Forelimb muscle (tissue), 1 donor: Measurements from ENCODE around the gene CEBPG. TPM values are rescaled to one million over a fixed set of nuclear protein-coding genes. Genes with fewer than 3 reads are reported as not detected.

Source experiments
- DNase-seq: peaks from one replicate; pipeline ENCODE4 v3.0.0-alpha.2; 2013; ENCODE audit warnings: low read depth
- polyA plus RNA-seq: library from polyadenylated mRNA; unstranded; fragments of 120-200 nt; gene quantifications from one replicate; pipeline ENCODE4 v1.2.1, GENCODE V29; 2013; ENCODE audit not compliant: insufficient read length

CEBPG gene
- 19.4 TPM for polyA plus RNA-seq

DNA sequence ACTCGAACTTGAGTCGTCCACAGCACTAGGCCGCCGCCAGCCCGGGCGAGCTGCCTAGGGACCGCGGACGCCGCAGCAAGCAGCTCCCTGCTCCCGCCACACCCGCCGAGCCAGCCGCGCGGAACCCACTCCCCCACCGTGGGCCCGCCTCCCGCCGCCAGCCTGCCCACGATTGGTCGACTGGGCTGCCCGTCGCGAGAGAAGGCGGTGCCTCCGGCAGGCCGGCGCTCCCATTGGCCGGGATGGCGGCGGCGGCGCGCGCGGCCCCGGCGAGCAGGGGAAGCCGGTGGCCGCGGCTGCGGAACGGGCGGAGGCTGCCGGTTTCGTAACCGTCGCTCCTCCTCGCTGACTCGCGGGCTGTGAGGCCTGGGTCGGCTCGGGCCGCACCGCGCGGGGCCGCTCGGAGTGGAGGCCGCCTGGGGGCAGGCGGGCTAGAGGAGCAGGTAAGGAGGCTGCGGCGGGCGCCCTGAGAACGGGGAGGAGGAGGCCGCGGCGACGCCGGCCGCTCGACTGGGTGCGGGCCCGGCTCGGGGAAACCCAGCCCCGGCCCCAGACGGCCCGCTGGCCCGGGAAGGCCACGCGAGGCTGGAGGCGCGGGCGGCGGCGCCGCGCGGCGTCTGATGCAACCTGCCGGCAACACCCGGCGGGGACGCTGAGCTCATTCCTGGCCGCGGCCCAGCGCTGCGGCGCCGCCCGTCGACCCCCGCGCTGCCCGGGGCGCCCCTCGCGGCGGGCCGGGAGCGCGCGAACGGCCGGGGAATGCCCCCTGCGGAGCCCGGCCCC is at the start of gene CEBPG:
Gene CEBPG (plus strand): TSS at position 257 of the 783 bp plus-strand sequence. CDS start 5,531 bp downstream, outside the sequence.
- DNase-seq = peak; percentile 51

DNA sequence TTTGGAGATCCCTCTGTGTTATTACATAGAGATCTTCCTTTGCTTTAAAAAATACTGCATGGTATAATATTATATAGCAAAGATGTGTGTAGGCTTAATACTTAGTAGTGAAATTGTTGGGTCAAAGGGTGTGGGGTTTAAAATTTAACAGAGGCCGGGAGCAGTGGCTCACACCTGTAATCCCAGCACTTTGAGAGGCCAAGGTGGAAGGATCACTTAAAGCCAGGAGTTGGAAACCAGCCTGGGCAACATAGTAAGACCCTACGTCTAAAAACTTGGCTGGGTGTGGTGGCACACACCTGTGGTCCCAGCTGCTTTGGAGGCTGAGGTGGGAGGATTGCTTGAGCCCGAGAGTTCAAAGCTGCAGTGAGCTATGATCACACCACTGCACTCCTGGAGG is 48.9 kb upstream of the CEBPG start:
- no peak for DNase-seq

DNA sequence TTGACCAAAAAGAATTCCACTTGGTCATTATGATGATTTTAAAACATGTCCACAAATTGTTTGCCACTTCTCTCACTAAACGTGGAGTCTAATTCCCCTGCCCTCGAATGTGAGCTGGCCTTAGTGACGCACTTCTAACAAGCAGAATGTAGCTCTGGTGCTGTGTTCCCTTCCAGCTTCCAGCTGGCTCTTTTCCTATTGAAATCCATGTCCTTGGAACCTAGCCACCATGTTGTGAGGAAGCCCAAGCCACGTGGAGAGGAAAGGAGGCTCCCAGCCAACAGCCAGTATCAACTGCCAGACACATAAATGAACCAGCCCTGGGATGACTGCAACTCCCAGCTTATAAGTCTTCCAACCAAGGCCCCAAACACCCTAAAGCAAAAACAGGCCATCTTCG is 47.6 kb upstream of the CEBPG start:
- DNase-seq = peak; percentile 64

DNA sequence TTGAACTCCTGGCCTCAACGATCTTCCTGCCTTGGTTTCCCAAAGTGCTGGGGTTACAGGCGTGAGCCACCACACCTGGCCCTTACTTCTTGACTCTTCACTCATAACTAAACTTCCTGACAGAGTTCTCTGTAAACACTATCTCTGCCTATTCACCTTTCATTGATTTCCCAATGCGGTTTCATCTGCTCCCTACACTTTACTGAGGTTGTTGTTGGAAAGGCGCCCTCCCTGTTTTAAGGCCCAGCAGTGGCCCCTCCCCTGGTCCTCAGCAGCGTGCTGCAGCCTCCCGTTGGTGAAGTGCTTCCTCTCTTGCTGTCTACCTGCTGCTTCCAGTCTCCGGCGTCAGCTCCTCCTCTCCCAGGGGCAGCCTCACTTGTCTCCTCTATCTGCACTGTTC is 44.4 kb upstream of the CEBPG start:
- DNase-seq = no peak

DNA sequence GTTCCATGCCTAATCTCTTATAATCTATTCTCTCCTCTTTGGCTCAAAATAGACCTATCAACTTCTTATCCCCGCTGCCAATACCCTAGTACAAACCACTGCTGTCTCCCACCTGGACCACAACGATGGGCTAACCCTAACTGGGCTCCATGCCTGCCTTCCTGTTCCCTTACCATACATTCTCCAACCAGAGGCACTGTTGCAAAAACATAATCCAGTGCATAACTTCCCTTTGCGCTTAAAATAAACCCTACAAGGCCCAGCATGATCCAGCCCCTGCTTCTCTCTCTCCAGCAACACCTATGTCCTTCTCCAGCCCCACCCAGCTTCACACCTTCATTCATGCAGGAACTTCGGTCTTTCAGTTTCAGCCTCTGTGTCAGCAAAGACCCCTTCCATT is 43.8 kb upstream of the CEBPG start:
- DNase-seq = no peak

DNA sequence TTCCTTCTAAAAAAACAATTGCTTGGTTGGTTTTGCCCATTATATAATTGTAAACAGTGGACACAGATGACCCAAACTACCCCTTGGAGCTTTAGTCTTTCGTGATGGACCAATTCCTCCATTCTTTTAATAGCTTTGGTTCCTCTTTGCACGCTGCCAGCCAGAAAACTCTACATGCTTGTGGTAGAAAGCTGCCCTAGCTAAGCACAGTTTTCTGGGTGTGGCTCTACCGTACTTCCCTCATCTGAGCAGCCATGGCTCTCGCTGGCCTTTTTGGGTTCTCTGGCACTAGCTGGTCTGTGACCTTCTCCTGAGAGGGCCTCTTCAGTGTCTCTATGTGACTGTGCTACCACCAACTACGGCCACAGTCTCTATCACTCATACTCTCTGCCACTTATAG is 41.3 kb upstream of the CEBPG start:
- no peak for DNase-seq

DNA sequence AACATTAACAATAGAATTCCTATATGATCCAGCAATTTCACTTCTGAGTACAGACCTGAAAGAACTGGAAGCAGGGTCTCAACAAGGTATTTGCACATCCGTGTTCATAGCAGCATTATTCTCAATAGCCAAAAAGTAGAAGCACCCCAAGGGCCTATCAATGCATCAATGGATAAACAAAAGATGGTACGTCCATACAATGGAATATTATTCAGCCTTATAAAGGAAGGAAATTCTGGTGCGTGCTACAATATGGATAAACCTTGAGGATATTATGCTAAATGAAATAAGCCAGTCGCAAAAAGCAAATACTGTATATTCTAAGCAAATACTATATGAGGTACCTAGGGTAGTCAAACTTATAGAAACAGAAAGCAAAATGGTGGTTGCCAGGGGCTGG is 40.4 kb upstream of the CEBPG start:
- DNase-seq = no peak

DNA sequence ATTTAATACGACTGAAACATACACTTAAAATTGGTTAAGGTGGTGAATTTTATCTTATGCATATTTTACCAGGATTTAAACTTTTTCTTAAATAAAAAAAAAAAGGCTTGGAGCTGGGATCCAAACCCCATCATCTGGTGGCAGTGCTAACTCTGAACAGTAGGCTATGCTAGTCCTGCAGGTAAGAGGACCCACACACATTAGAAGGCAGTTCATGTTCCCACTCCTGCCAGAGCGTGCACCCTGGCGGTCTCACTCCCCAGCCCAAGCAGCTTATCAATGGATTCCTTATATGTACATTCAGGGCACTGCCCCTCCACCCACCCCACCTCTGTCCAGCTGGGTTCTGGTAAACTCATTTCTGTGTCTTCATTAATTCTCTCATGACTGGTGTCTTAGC is 39.9 kb upstream of the CEBPG start:
- DNase-seq = no peak

DNA sequence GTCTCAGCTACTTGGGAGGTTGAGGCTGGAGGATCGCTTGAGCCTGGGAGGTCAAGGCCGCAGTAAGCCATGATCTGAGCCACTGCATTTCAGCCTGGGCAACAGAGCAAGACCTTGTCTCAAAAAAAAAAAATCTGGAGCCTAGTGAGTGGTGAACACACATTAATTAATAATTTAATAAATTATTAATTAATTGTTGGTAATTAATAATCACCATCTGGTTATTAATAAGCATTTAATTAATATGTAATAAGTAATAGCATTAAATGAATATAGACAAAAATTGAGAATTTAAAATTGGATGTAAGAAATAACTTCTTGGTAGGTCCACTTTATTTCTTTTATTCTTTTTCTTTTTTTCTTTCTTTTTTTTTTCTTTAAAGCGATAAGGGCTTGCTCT is 39.2 kb upstream of the CEBPG start:
- DNase-seq = no peak

DNA sequence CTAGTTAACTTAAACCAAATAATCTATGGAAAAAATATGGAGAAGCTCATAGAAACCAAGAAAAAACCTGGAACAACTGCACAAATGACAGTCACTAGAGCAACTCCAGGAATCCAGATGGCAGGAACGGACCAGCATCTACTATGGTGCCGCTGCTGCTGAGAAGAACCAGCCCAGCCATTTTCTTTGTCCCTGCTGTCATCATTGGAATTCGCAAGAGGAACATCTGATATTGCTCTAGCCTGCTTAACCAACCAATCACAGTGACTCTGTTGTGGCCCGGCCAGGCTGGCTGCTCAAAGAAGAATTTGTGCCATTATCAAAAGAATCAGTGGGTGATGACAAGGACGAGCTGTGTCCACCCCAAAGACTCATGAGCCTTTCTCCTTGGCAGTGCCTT is 38.1 kb upstream of the CEBPG start:
- no peak for DNase-seq

DNA sequence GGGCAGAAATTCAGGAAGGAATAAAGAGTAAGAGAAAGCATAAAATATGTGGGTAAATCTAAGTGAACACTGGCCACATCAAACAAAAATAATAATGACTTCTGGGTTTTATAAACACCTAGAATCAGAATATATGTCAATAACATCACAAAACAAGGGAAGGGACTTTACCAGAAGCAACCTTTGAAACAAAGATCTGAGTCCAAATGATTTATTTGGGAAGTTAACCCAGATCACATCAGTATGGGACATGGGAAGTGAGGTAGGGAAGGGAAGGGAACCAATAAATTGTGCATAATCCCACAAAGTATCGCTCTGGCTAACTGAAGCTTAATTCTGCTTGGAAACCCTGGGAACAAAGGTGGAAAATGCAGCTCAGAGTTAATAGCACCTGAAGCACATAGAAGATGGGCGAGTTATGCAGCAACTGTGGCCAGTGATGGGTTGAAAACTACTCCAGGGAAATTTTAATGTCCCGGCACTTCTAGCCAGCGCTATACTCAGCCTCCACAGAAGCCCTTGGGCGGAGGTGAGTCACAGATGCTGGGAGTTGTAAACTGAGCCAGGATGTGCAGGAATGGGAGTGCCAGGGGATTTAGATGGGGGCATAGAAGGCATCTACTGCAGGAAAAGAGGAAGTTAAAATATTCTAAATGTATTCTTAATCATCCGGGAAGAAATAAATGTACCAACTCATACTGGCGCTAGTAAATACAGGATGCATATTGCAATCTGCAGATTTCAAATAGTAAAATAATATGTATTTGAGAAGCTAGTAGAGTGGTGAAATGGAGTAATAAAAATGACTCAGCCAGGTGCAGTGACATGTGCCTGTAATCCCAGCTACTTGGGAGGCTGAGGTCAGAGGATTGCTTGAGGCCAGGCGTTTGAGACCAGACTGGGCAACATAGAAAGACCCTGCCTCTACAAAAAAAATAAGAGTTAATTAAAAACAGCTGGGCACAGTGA is 34.2 kb upstream of the CEBPG start:
- no peak for DNase-seq

DNA sequence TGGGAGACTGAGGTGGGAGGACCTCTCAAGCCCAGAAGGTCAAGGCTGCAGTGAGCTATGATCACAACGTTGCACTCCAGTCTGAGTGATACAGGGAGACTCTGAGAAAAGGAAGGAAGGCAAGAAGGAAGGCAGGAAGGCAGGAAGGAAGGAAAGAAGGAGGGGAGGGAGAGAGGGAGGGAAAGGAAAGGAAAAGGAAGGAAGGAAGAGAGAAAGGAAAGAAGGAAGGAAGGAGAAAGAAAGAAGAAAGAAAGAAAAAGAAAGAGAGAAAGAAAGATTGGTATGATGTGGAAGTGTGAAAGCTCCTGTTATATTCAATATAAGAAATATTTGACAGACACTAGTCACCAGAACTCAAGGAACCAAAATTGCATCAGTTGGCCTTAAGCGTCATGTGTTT is 32.5 kb upstream of the CEBPG start:
- no peak for DNase-seq

DNA sequence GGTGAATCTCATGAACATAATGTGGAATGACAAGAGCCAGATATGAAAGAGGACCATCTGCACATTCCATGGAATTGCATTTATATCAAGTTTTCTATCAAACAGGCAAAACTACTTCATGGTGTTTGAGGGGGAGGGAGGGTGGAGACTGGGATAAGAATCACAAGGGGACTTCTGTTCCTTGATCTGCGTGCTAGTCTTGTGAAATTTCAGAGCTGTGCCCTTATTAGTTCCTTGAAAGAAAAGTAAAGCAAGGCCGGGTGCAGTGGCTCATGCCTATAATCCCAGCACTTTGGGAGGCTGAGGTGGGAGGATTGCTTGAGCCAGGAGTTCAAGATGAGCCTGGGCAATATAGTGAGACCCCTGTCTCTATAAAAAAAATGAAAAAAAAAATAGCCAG is 30.2 kb upstream of the CEBPG start:
- DNase-seq = no peak

DNA sequence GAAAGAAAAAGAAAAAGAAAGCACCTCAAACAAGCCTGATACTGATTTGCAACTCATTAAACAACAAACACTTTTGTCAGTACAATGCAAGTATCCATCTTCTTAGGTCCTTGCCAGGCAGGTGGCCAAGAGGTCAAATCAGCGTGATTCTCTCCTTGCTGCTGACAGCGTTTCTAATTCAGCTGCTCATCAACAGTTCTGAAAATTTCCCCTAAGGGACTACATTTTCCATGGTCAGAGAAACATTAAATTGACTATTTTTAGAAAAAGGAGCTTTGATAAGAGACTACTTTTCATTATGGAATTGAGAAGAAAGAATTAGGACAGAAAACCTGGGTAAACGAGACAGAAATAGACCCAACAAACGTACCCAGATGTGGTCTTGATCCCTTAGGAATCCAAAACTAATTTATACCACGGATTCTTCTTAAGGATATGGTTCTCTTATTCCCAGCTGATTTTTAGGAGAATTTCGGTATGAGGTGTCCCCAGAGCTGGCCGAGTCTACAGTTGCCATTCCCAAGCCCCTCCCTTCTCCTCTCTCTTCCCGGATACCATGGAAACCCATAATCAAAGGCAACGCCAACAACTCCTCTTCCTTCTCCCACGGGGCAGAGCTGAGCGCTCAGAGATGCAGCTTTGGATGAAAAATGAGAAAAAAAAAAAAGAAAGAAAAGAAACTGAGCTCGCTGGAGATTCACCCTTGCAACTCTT is 29.5 kb upstream of the CEBPG start:
- DNase-seq = peak; percentile 68

DNA sequence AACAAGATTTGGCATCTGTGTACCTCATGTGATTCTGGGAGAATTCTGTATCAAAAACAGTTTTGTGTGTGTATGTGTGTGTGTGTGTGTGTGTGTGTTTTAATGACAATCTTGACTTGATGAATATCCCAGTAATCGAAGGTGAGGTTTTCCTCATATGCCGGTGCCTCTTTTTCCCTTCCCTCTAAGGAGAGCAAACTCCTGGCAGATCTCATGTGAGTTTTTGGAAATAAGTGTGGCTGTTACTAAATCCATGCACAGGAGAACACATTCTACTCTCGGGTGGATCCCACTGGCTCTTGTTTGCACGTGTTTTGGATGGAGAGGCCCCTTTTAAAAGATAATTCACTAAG is 29.0 kb upstream of the CEBPG start:
- peak; percentile 56 for DNase-seq

DNA sequence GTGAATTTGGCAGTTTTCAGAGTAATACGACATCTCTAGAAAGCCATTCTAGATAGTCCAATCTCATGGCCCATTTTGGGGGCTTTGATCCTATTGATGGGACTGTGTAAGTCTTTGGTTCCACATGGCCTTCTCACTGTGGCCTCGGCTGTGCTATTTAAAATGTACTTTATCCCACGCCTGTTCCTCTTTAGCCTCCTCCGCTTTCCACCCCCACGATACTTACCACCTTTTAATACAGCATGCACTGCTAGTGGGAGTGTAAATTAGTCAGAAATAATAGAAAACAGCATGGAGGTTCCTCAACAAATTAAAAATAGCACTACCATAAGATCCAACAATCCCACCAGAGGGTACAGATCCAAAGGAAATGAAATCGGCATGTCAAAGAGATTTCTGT is 28.3 kb upstream of the CEBPG start:
- no peak for DNase-seq

DNA sequence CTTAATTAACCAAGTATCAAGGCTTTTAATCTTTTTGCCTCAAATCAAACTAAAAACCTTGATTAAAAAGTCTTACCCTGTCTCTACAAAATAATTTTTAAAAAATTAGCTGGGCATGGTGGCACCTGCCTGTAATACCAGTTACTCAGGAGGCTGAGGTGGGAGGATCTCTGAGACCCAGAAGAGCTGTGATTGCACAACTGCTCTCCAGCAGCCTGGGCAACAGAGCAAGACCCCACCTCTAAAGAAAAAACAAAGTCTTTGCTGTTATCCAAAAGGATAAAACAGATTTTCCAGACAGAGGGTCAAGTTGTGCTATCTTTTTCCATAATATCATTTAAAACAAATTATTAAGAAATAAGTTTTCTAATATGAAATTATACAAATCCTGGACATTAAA is 26.8 kb upstream of the CEBPG start:
- no peak for DNase-seq

DNA sequence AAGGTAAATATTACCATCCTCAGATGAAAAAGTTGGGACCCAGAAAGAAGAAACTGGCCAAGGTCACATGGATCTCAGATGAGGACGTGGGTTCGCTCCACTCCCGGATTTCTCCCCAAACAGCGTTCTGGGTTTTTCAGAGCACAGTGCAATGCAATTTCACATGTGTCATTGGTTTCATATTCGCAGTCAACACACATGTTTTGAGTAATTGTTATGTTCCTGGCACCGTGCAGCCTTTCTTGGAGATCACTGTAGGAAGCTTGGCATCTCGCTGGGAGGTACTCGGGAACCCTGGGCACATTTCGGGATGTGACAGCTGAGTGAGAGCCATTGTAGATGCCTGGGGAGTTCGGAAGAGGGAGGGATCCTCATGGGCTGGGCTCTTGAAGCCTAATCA is 26.2 kb upstream of the CEBPG start:
- DNase-seq = no peak

DNA sequence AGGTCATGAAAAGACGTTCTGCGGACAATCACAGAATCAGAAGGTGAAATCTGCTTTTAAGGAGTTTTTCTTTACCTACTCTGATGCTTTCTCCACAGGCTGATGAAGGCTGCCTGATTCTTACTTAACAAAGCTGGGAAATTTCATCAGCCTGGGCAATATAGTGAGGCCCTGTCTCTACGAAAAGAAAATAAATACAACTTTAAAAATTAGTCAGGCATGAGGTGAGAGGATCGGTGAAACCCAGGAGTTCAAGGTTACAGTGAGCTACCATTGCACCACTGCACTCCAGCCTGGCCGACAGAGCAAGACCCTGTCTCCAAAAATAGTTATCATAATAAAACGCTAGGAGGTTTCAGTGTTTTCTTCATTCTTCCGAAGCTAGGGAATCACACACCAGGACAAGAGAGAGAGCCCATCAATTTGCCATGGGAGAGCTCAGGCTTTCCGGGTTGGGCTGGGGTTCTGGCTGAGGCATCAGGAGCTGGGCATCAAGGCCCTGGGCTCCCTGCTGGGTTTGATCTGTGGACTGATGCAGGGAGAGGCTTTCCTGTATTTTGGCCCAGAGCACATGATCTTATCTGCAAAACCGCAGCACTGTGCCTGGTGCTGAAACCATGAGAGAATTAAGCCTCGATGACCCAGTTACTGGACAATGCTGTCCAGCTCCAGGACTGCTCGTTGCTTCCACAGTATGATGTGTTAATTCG is 25.1 kb upstream of the CEBPG start:
- DNase-seq = no peak

DNA sequence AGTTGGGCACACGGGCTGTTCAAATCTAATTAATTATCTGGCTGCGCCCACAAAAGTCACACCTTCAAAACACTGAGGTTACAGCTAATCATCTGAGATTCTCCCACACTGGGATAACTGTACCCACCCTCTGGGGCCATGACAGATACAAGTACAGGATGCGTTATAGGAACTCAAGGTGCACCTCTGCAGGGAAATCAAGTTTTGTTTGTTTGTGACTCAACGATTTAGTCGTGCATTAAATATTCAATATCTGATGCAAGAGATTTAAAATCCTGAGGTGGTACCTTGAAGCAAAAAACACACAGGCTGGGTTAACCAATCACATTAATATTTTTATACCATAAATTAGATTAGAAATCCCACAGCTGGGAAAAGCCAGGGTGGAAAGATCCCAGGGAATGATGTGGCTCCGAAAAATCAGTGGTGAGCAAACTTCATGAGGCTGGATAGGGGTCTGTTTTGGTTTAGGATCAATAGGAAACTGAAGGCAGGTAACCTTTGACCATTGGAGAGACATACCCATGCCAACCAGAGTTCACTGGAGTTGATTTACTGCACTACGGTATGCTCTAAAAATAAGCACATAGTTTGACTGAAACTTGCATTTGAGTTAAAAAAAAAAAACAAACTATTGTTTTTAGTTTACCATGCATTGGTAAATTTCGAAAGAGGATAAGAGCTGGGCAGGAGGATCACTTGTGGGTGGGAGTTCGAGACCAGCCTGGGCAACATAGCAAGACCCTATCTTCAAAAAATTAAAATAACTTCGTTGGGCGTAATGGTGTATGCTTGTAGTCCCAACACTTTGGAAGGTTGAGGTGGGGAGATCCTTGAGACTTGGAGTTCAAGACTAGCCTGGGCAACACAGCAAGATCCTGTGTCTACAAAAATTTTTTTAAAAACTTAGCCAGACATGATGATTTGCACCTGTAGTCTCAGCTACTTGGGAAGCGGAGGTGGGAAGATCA is 23.9 kb upstream of the CEBPG start:
- DNase-seq = no peak
